RCC 7860 (cell line): ENCODE measurements around the gene FILIP1L.

Experiments
- DNase-seq: peaks from one replicate; pipeline ENCODE4 v3.0.0-alpha.2; 2015; ENCODE audit warnings: low spot score
- FAIRE-seq: peaks from 2 replicates; lab custom pipeline; 2012; peaks lifted over from hg19 to GRCh38; lab: Jason Lieb, UNC

FILIP1L gene

DNA sequence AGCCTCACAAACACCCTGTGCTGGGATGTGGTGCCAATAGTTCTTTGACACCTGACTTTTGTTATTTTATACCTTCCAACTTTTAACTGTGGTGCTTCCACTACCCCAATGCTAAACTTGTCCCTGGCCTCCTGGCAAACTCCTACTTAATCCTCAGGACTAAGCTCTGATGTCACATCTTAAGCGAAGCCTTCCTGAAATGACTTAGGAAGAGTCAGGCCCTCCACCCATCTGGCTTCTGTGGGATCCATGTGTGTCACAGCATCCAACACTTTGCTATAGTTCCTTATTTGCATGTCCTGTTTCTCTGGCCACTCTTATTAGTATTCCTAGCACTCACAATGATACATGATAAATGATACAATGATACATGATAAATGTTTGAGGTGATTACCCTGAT, 133.2 kb downstream of the FILIP1L start:
- FAIRE-seq (no peak), DNase-seq (no peak)

DNA sequence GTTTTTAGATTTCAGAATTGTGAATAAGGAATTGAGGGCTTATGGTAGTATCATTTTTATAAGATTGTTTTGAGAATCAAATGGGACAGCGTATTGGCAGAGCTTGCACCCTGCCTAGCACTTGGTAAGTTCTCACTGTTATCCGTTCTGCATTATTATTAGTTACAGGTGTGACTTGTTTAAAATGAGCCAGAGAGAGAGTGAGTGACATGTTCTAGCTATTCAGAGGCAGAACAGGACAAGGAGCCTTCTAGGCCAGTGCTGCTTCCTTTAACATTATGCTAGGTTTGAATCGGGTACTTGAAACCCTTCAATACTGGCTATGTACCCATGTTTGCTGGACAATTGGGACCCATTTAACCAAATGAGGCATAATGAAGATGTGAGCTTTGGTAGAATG, 133.7 kb downstream of the FILIP1L start:
- DNase-seq (no peak), FAIRE-seq (no peak)

DNA sequence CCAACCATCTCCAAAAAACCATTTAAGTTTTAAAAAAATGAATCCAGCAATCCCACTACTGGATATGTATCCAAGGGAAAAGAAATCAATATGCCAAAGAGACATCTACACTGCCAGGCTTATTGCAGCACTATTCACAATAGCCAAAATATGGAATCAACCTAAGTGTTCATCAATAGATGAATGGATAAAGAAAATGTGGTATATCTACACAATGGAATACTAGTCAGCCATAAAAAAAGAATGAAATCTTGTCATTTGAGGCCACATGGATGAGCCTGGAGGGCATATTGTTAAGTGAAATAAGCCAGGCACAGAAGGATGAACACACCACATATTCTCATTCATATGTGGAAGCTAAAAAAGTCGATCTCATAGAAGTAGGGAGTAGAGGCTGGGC, 136.1 kb downstream of the FILIP1L start:
- no peak for DNase-seq
- no peak for FAIRE-seq

DNA sequence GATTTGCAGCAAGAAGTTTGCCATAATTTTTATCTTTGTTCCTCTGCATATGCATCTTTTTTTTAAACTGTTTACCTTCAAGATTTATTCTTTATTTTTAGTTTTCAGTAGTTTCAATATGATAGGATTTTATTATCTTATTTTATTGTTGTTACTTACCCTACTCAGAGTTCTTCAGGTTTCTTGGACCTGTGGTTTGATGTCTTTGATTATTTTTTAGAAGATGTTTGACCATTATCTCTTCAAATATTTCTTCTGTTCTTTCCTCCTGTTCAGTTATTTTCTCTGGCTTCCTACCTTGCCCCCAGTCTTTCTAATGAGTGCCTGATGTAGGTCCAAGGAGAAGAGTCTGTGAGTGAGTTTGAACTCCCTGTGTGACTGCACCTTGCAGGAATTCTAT, 137.7 kb downstream of the FILIP1L start:
- FAIRE-seq (no peak), DNase-seq (no peak)

DNA sequence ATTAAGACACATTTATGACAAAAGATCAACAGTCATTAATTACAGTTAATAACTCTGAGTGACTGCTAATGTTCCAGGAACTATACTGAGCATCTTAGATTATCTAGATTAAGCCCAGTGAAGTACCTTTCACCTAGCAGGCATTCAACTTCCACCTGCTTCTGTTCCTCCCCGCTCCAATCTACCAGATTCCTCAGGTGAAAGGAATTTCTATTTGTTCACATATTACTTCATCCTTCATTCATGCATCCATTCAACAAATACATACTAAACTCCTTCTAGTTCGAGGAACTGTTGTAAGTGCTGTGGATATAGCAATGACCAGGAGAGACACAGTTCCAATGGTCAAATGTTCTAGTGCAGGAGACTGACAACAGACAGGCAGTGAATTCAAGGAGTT, 139.3 kb downstream of the FILIP1L start:
- FAIRE-seq (no peak), DNase-seq (no peak)

DNA sequence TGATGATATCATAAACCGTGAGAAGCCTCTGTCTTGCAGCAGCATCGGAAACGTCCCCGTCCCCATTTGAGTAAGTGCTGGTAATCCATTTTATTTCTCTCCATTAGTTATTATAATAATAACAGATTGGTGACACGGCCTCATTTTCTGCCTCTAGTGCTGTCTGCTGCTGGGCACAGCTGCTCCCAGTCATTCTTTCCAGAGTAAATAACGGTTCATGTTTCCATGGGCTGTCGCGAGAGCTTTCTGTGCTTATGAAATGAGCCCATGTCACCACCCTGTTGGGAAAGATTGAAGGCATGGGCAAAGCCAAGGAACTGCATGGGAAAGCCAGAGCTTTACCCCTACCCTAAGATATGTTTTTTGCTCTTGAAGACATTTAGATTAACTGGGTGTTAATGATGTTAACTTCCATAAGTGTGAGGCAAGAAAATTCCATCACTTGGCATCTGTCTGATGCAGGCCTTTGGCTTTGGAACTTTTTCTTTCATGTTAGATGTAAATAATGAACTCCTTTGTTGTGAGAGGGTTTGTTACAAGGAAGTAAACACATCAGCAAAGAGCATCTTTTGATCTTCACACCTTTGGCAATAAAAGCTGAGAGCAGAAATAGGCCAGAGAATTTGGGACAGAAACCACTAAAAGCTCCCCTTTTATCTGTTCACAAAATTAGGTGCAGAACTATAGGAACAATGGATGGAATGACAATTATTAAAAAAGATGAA, 141.8 kb downstream of the FILIP1L start:
- FAIRE-seq: no peak

DNA sequence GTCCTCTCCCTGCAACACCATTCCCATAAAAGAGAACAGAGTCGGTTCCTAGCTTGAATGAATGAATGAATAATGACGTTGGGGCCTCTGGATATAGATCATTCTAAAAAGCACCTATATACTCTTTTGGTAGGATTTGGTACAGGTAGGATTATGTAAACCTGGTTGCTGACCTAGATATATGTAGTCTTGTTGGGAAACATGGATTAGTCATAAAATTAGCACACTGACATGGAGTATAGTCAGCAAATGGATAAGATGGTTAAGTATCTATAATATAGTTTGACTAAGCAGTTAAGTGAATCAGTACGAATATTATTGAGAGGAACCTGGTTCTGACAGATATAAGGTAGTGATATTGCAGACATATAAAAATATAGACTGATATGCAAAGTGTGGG, 142.5 kb downstream of the FILIP1L start:
- no peak for FAIRE-seq
- no peak for DNase-seq

More for the DNA sequence above, 141.8 kb downstream of the FILIP1L start:
- DNase-seq: no peak

DNA sequence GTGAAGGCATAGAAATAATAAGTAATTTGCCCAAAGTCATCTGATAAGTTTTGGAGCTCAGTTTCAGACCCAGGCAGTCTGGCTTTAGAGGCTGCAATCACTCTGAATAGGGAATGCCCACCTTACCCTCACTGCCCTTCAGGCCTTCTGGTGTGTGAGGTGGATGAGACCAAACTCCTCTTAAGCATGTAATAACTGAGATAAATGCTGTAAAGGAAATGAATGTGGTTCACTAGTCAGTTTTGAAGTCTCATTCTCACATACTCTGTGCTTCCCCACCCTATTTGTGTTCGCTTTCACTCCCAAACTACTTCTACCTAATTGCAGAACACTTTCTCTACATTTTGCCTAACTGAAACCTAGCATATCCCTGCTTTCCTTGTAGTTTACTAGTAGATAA, 144.1 kb downstream of the FILIP1L start:
- FAIRE-seq (no peak), DNase-seq (no peak)

DNA sequence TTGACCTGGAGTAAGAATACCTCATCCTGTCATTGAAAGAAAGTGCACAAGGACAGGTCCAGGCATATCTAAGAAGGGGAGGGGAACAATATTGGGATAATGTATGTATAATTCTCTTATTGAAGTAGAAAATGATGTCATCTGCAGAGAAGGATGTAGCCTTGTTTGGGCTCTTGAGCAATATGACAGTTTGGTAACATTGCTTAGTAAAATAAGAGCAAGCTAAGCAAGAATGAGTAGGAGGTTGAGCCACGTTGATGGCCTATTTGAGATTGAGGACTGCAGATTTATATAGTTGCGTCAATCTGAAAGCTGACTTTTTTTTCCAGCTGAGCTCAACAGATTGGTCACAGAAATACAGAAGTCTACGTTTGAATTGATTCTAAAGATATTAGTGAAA, 145.2 kb downstream of the FILIP1L start:
- FAIRE-seq (no peak), DNase-seq (no peak)

DNA sequence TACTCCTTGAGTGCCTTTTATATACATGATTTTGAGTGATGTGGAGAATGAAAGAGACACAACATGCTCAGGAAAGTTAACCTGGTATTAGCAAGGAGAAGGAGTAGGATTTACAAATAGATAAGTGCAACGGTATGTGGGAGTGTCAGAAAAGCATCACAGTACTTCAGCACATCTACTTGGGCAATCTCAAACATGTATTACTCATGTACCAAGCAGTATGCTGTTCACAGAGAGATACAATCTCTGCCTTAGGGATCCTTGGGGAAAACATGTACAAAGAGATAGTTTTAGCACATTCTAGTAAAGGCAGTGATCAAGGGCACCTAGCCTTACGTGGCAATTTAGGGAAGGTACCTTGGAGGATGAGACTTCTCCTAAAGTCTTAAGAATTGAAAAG, 146.5 kb downstream of the FILIP1L start:
- FAIRE-seq: no peak
- no peak for DNase-seq

DNA sequence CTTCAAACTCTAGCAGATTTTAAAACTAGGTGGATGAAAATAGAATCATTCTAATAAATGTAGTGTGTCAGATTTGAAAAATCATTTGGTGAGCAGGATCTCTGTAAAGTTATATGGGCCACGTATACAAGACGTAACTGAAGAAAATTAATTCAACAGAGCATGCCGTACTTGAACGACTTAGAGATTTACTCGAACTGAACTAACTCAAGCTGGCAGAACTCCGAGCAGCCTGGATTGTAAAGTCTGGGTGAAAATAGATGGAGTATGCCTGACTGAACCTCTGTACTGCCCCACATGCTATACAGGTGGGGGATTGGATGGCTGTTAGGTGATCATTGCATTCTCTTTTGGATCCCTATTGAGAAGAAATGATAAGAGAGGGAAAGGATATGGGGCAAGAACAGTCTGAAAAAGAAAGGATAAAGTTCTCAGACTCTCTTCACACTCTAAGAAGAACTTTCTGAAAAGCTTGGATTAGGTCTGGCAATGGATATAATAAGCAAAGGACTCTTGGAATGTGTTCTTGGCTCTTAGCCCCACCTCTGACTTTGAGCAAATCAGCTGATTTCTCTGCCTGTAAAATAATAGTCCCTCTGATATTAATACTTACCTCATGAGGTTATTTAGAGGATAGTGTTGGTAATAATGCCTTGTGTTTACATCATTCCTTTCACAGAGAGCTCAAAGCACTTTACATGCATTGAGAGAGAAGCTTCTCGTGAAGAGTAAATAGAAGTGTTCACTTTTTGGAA, 147.5 kb downstream of the FILIP1L start:
- FAIRE-seq: no peak
- no peak for DNase-seq

DNA sequence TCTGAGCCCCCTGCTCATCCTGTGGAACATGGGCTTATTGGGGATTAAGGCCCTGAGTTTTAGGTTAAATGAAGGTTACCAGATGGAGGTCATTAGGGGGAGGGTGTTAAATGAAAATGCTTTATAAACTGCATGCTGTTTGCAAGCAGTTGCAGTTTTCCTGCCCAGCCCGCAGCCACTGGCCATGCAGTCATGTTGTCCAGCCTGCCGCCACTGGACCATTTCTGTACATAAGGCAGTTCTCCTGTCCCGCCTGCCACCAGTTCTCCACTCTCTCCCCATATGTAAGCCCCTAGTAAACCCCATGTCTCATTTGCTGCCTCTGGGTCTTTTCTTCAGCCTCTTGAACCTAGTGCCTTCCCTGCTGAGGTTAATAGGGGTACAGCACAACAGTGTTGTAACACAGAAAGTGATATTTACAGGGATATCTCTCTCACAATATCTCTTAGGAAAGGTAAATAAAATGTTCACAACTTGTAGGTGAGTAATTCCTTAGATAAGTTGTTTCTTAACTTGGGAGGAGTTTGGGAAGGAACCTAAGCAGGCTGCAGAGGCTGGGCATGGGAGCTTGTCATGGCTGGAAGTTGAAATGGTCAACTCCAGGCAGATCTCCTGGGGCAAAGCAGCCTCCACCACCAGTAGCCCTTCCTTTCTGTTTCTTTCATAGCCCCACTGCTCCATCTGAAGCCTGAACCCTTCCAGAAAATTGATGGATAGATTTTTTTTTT, 148.5 kb downstream of the FILIP1L start:
- FAIRE-seq (no peak), DNase-seq (no peak)

DNA sequence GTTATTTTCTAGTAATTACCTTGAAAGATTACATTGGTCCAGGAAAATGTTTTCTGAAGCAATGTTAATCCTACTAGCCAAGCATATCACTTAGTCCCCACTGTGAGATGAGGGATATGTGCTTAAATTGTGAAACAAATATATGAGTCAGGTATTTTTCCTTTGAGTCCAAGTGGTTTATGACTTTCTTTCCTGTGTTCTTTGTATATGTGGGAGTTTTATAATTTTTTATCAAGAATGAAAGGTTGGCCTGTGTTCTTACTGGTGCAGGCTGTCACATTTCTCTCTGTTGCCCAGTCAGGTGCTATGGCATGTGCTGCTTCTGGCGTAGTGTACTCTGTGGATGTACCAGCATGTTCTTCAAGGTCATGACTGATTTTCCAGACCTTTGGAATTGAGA, 149.2 kb downstream of the FILIP1L start:
- DNase-seq (no peak), FAIRE-seq (no peak)

DNA sequence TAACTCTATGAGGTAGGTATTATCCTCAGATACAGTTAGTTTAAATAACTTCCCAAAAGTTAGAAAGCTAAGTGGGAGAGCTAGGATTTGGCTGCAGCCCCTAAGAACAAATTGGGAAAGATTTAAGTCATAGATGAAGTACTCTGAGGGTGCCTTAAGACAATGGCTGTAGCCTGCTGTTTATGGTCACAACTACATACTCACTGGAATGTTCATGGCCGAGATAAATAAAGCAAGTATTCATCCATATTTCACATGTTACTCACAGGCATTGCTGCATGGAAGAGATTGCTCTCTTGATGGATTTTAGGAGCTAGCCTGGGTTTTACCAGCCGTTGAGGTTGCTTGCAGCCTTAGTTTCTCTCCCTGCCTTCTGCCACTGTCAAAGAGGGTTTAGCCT, 151.6 kb downstream of the FILIP1L start:
- DNase-seq: no peak
- FAIRE-seq: no peak

DNA sequence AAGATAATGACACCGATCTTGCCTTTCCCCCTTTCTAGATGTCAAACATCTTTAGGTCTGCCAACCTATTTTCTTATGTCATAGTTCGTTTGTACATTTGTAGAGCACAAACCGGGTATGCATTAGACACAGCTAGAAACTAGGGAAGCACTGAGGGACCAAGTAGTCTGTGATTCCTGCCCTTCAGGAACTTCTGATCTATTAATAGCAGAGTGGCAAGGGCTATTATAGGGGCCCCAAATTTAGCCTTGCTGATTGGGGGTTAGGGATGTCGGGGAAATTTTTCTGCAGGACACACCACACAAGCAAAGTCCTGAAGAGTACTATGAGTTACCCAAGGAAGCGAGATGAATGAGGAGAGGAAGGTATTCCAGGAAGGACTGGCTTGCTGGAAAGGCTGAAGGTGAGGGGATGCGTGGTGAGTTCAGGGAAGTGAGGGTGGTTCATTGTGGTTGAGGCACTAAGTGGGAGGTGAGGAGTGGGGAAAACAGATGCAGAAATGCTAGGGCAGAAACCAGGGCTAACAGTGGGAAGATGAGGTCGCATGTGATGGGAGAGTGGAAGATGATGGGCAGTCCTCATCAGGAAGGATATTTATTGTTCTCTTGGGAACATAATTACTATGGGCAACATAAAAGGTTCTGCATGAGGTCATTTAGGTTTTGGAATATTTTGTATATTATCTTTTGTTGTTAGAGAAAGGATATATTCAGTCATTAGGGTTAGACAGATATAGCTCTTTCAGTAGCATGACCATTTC, 152.4 kb downstream of the FILIP1L start:
- FAIRE-seq (no peak), DNase-seq (no peak)

DNA sequence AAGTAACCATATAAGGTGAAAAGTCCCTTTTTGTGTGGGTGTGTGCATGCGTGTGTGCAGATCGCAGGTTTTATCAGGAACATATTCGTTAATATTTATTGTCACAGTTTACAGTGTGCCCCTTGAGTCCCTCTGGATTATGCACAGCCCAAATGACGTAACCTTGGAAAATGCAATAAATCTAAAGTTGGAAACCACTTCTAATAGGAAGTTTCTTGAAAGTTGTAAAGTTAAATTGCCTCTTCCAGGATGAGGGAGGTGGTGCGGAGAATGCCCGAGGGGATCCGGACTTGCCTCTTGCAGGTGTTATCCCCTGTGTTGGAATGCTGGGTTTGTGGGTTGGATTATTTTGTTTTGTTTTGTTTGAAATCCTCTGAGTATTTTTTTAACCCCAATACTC, 153.4 kb downstream of the FILIP1L start:
- DNase-seq: no peak
- FAIRE-seq: no peak

DNA sequence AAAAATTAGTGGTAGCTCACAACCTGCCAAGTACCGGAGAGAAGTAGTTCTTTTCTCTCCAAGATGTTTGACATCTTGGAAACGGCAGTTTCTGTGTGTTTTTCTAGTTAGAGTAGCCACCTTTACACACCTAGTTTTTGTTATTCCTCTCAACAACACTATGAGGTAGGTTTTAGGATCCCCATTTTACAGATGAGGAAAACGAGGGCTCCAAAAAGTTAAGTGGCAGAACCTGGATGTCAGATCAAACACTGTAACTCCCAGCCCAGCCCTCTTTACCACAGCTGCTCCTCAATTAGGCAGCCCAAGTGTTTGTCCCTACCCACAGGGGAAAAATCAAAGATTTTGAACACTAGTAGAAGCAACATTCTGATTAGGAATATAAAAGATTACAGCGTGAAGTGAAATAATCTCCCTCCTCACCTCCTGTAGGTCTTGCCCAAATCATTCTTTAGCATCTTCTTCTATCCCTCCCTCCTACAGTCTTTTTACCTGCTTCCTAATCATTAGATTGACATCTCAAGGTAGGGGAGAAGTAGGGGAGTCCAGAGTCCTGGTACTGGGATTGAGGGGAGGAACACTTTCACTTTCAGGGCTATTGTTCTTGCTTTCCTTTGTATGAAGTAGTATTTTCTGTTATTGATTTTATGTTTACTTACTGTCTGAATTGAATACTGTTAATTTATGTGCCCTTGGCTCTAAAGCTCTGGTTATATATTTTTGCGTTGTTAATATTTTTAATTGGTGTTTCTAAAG, 154.0 kb downstream of the FILIP1L start:
- no peak for DNase-seq
- no peak for FAIRE-seq

DNA sequence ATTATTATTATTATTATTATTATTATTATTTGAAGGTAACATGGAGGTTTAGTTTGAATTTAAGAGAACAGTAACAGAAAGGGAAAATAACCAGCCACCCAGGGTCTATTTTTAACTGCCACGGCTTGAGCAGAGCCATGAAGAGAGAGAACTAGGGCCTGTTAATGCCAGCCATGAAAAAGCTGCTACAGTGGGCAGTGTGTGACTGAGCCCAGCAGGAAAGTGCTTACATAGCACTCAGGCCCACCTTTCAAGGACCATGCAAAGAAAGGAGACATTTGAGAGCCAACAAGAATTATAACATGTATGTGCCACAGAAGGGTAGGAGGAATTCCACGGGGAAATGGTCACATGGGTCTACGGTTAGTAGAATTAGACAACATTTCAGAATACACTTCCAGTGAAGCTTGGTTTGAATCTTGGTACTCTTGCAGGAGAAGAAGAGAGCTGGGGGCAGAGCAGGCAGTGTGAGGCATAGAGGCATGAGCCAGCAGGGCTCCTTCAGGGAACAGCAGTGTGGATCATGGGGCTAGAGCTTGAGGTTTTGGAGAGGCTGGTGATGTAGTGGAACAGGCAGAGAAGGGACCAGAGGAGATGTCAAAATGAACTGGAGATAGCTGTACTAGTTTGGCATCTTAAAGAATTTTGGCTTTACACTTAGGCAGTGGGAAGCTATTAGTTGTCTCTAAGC, 155.9 kb downstream of the FILIP1L start:
- DNase-seq (no peak), FAIRE-seq (no peak)

DNA sequence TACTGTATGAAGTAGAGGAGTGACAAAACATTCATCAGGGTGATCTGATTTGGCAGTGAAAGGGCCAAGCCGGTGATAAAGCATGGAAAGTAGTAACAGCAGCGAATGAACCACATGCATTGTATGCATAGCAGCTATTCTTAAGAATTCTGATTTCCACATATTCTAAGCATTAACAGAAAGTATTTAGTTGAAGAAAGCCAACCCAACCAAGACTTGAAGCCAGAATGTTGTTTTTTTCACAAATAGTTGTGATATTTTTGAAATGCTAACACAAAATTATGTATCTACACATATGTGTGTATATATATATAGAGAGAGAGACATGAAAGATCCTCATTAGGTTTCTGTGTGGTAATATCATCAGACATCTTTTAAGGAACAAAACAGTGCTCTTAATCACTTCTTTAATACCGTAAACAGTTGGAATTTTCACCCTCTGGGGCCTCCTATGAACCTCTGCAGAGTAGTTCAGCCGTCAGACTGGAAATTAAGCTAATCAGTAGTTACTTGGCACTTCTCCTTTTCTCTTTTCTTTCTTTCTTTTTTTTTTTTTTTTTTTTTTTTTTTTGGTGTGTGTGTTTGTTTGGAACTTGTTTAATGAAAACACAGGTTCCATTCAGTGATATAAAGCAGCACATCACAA, 157.0 kb downstream of the FILIP1L start:
- no peak for DNase-seq
- no peak for FAIRE-seq
